Natural killer cell treated with Interleukin-12 subunit alpha and Interleukin-12 subunit beta and Interleukin-15 and Interleukin-18, amount 100 ng/mL, for 72 hours (primary cell): ENCODE results near the gene ZRANB1. TPM values are rescaled to one million over a fixed set of nuclear protein-coding genes. Genes with fewer than 3 reads are reported as not detected.
A peak's percentile ranks its signal among the peaks of the same experiment; 100 is the strongest.
"Not testable (repeated sequence)": the region's sequence is repeated elsewhere in the genome, so short reads cannot be mapped to it uniquely, and the experiment has no call there.

Source experiments
- ATAC-seq, 2 donors: fragments of 150-1000 bp; cut with Tn5 transposase in 1 of 2; sonication (Bioruptor Pico), chemical (Tn5 transposase) in 1 of 2; 2 replicates each; pipeline ENCODE4 v1.10.0; 2021
- DNase-seq: peaks from one replicate; pipeline ENCODE4 v3.0.0; 2022; ENCODE audit warnings: low spot score
- H3K27ac Mint-ChIP-seq, 2 donors: 1 replicate in 1 of 2; 2 replicates in 1 of 2; pipeline ENCODE4 v1.8.0; 2022; ENCODE audit warnings: mixed read lengths in 2 of 2, mild to moderate bottlenecking in 1 of 2, moderate library complexity in 1 of 2
- H3K27me3 Mint-ChIP-seq, 2 donors: 1 replicate in 1 of 2; 2 replicates in 1 of 2; pipeline ENCODE4 v1.8.0; 2022; ENCODE audit warnings: mixed read lengths in 2 of 2
- H3K36me3 Mint-ChIP-seq: one replicate; pipeline ENCODE4 v1.8.0; 2022; ENCODE audit warnings: mixed read lengths
- H3K4me1 Mint-ChIP-seq, 2 donors: 1 replicate in 1 of 2; 2 replicates in 1 of 2; pipeline ENCODE4 v1.8.0; 2022; ENCODE audit warnings: low read depth in 2 of 2, mixed read lengths in 2 of 2, mild to moderate bottlenecking in 1 of 2
- H3K4me3 Mint-ChIP-seq: one replicate; pipeline ENCODE4 v1.8.0; 2022; ENCODE audit warnings: mixed read lengths
- H3K9me3 Mint-ChIP-seq: 2 replicates; pipeline ENCODE4 v1.8.0; 2022; ENCODE audit warnings: mixed read lengths
- total RNA-seq, 2 donors: library from RNA; stranded (reverse); gene quantifications; one replicate each; pipeline ENCODE4 v1.2.3, GENCODE V29; 2022

The ZRANB1 gene
- total RNA-seq, 2 donors from 2014 or later, result 13.0 to 16.6 TPM

DNA sequence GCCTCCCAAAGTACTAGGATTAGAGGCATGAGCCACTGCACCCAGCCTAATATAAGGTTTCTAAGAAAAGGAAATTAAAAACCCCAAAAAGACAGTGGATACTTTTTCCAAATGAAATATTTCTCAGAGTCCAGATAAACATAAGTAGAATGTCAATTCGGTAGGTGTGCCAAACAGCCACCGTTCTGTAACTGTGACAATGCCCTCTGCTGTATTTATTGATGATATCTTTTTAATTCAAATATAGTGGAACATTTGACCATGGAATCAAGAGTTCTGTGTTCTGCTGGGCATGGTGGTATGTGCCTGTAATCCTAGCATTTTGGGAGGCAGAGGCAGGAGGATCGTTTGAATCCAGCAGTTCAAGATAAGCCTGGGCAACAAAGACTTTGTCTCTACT lies 28.8 kb upstream of the ZRANB1 start:
- Mint-ChIP-seq H3K36me3 (no peaks in the 10 kb centered on the region), H3K9me3 (no peaks in the 10 kb centered on the region), H3K27ac (no peak overlapping the region), H3K4me1 (peaks cover 15 to 20% of the 10 kb centered on the region in 2 donors), H3K27me3 (peaks cover 15 to 22% of the 10 kb centered on the region in 2 donors), H3K4me3 (no peak overlapping the region)
- ATAC-seq (no peak), DNase-seq (no peak)

DNA sequence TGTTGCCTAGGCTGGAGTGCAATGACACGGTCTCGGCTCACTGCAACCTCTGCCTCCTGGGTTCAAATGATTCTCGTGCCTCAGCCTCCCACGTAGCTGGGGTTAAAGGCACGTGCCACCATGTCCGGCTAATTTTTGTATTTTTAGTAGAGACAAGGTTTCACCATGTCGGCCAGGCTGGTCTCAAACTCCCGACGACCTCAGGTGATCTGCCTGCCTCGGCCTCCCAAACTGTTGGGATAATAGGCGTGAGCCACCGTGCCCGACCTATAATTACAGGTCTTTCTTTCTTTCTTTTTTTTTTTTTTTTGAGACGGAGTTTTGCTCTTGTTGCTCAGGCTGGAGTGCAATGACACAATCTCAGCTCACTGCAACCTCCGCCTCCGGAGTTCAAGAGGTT lies 27.5 kb upstream of the ZRANB1 start:
- not testable (repeated sequence) for DNase-seq, H3K27ac Mint-ChIP-seq, H3K4me3 Mint-ChIP-seq, H3K36me3 Mint-ChIP-seq, H3K9me3 Mint-ChIP-seq, ATAC-seq
- peaks cover 15 to 22% of the 10 kb centered on the region in 2 donors for H3K27me3 Mint-ChIP-seq
- peaks cover 23 to 29% of the 10 kb centered on the region in 2 donors for H3K4me1 Mint-ChIP-seq

DNA sequence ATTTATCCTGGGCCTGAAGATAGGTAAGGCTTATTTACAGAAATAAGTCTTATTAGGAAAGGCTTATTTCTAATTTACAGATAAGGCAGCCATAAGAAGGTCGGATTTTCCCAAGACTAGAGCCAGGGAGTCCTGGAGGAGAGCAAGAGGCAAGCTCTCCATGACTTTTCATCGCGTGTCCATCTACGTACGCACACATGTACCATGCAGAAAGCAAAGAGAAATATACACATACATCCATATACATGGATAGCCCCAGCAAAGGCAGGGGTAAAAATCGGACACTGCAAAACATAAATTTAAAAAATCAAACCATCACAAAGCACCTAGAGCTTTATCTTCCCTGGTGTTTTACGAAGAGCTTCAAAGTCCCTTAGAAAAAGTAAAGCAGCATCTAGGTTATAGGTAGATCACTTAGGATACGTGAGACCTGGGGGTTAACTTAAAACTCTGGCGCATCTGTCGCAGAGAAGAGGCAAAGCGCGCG lies 25.8 kb upstream of the ZRANB1 start:
- Mint-ChIP-seq H3K4me3 (peak overlapping the region; percentile 92), H3K27ac (peak overlapping the region; percentile 88 to 94), H3K36me3 (no peaks in the 10 kb centered on the region), H3K27me3 (peaks cover 13 to 18% of the 10 kb centered on the region in 2 donors), H3K4me1 (peaks cover 33 to 38% of the 10 kb centered on the region in 2 donors), H3K9me3 (no peaks in the 10 kb centered on the region)
- no peak for ATAC-seq
- no peak for DNase-seq

DNA sequence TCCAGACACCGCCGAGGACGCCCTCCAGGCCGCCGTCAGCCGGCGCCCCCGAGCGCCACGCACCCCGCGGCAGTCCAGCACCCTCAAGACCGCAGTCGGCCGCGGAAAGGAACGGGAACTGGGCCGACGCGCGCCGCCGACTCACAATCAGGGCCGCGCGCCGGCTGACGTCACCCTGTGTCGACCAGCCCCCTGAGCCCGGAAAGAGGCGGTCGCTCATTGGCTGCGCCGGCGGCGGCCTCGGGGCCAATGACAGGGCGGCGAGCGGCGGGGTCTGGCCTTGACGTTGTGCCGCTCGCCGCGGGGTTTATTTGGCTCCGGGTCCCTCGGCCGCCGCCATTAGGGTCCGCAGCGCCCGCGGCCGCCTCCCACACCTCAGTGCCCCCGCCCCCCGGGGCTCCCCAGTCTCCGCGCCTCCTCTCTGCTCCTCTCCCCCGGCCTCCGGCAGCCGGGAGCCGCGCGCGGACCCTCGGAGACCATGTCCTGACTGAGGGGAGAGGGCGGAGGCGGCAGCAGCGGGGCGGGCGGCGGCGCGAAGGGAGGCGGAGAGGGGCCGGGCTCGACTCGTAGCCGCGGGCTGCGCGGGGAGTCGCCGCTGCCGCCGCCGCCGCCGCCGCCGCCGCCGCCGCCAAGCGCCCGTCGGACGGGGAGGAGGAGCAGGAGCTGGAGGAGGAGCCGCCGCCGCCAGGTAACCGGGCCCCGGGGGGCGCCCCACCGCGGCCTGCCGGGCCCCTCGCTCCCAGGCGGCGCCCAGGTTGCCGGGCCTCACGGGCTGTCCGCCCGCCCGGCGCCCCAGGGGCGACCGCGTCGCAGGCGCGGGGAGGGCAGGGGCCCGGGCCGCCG lies 25.1 kb upstream of the ZRANB1 start:
- Mint-ChIP-seq H3K4me1 (peaks cover 27 to 33% of the 10 kb centered on the region in 2 donors), H3K27me3 (peaks cover 6 to 11% of the 10 kb centered on the region in 2 donors), H3K4me3 (peak overlapping the region; percentile 92), H3K27ac (peak overlapping the region; percentile 88 to 94), H3K36me3 (no peaks in the 10 kb centered on the region), H3K9me3 (no peaks in the 10 kb centered on the region)
- ATAC-seq (peak; percentile 98 to 99), DNase-seq (peak; percentile 97)

DNA sequence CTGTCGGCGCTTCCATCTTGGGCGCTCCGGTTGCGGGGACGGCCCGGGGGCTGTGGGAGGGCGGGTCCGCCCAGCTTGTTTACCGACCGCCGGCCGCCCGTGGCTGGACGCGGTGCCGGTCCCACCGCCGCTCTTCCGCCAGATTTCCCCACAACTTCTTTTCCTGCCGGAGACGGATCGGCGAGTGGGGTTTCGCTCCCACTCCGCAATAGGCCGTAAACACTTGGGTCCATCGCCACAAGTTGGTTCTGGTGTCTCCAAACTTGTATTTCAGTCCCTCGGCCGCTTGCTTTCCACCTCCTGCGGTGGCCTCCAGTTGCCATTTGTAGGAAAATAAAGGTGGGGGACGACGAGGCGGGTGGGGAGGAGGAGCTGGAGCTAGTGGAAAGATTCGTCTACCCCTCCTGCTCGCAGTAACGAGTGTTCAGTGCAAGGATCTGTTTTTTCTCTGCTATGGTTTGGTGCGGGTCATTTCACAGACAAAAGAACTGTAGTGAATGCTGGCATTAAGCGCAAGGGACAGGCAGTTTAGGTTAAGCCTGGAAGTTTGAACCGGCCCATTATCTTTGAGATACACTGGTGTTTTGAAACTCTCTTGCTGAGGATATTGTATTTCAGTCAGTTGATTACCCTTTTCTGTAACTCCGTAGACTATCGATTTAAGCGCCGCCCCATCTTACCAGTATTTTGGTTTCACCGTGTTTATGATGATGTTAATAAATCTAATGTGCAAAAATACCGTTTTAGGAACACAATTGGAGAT lies 24.3 kb upstream of the ZRANB1 start:
- Mint-ChIP-seq H3K27ac (peak overlapping the region; percentile 85 to 92), H3K9me3 (no peaks in the 10 kb centered on the region), H3K4me1 (peaks cover 27 to 29% of the 10 kb centered on the region in 2 donors), H3K4me3 (peak overlapping the region; percentile 91), H3K27me3 (peaks cover 2 to 3% of the 10 kb centered on the region in 2 donors), H3K36me3 (no peaks in the 10 kb centered on the region)
- DNase-seq (no peak), ATAC-seq (no peak)

DNA sequence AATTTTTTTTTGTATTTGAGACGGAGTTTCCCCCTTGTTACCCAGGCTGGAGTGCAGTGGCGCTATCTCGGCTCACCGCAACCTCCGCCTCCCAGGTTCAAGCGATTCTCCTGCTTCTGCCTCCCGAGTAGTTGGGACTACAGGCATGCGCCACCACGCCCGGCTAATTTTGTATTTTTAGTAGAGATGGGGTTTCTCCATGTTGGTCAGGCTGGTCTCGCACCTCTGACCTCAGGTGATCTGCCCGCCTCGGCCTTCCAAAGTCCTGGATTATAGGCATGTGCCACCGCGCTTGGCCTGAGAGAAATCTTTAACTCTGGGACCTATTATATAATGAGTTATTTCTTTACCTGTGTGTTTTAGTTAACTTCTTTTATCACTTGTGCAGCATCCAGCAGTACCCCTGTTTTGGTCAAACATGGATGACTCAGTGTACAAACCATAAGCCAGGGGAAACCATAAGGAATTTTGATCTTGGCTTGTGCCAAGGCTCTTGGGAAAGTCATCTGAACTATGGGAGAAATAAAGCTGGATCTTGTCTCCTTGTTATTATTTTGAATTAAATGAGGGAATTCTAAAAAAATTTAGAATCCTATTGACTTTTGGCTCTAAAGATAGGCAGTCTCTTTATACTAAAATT lies 23.6 kb upstream of the ZRANB1 start:
- H3K4me3 Mint-ChIP-seq, result peak overlapping the region; percentile 91
- DNase-seq, result no peak
- no peaks in the 10 kb centered on the region for H3K9me3 Mint-ChIP-seq
- no peaks in the 10 kb centered on the region for H3K27me3 Mint-ChIP-seq
- H3K36me3 Mint-ChIP-seq, result no peaks in the 10 kb centered on the region
- no peak for ATAC-seq
- peak overlapping the region; percentile 85 to 92 for H3K27ac Mint-ChIP-seq
- peaks cover 27 to 29% of the 10 kb centered on the region in 2 donors for H3K4me1 Mint-ChIP-seq

DNA sequence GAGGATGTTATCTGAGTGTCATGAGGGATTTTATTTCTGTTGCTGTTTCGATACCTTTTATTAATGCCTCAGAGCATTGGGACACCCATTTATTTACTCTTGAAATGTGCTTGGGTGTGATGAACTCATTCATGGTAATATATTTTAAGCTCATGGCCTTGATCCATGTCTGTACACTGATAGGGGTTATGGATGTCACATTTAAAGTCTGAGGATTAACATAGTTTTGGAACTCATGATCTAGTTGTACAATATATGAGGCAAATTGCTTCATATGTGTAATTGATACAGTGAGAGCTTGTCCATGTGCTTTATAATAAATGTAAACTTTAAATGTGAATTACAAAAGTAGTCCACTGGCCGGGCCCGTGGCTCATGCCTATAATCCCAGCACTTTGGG lies 23.0 kb upstream of the ZRANB1 start:
- no peaks in the 10 kb centered on the region for H3K9me3 Mint-ChIP-seq
- DNase-seq (no peak), ATAC-seq (no peak)
- H3K4me3 Mint-ChIP-seq, result peak overlapping the region; percentile 91
- no peaks in the 10 kb centered on the region for H3K36me3 Mint-ChIP-seq
- H3K27ac Mint-ChIP-seq, result peak overlapping the region; percentile 85 to 92
- H3K27me3 Mint-ChIP-seq, result no peaks in the 10 kb centered on the region
- H3K4me1 Mint-ChIP-seq, result peaks cover 27 to 29% of the 10 kb centered on the region in 2 donors

DNA sequence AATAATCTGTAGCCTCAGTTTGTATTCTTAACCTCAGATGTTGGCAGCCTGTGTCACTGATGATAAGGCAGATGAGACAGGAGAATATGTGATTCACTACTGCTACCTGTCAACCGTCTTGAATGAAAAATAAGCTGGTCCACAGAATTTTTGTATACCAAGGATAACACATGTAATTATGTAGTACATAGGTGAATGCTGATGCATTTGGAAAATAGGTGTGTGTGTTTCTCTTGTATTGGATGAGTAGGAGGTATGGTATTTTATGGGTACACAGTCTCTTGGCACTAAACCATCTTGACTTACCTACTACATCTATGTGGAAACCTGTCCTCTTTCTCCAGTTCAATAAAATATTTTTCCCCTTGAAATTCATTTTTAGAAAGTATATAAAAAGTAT lies 20.7 kb upstream of the ZRANB1 start:
- Mint-ChIP-seq H3K27ac (no peak overlapping the region), H3K4me1 (peaks cover 36 to 38% of the 10 kb centered on the region in 2 donors), H3K4me3 (no peak overlapping the region), H3K36me3 (no peaks in the 10 kb centered on the region), H3K27me3 (no peaks in the 10 kb centered on the region), H3K9me3 (no peaks in the 10 kb centered on the region)
- DNase-seq (no peak), ATAC-seq (no peak)

DNA sequence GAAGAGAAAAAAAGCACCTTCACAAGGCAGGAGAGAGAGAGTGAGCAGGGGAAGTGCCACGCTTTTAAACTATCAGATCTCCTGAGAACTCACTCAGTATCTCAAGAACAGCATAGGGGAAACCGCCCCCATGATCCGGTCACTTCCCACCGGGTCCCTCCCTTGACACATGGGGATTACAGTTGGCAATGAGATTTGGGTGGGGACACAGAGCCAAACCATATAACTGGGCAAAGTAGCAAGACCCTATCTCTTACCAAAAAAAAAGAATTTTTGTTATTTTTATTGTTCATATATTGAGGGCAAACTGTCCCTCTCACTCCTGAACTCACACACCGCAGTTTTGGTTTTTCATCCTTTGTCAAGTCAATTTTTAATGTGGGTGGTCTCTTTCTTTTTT lies 18.2 kb upstream of the ZRANB1 start:
- ATAC-seq, result no peak
- H3K4me1 Mint-ChIP-seq, result peaks cover 28 to 29% of the 10 kb centered on the region in 2 donors
- no peaks in the 10 kb centered on the region for H3K27me3 Mint-ChIP-seq

DNA sequence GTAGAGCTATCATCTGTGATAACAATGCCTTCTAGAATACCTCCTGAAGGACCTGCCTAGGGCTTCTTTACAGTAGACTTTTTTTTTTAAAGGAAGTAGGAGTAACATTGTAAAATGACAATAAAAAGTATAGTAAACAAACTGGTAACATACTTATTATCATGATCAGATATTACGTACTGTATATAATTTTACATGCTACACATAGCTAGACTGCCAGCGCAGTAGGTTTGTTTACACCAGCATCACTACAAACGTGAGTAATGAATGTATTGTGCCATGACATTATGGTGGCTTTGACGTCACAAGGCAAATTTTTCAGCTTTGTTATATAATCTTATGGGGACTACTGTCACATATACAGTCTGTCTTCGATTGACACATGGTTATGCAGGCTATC lies 15.4 kb upstream of the ZRANB1 start:
- Mint-ChIP-seq H3K36me3 (no peaks in the 10 kb centered on the region), H3K9me3 (no peaks in the 10 kb centered on the region), H3K27ac (no peak overlapping the region), H3K27me3 (no peaks in the 10 kb centered on the region), H3K4me1 (peaks cover 18 to 19% of the 10 kb centered on the region in 2 donors), H3K4me3 (no peak overlapping the region)
- DNase-seq (no peak), ATAC-seq (no peak)

More for the DNA sequence above, 18.2 kb upstream of the ZRANB1 start:
- H3K9me3 Mint-ChIP-seq, result no peaks in the 10 kb centered on the region
- no peak overlapping the region for H3K27ac Mint-ChIP-seq
- no peak overlapping the region for H3K4me3 Mint-ChIP-seq
- no peaks in the 10 kb centered on the region for H3K36me3 Mint-ChIP-seq
- no peak for DNase-seq

DNA sequence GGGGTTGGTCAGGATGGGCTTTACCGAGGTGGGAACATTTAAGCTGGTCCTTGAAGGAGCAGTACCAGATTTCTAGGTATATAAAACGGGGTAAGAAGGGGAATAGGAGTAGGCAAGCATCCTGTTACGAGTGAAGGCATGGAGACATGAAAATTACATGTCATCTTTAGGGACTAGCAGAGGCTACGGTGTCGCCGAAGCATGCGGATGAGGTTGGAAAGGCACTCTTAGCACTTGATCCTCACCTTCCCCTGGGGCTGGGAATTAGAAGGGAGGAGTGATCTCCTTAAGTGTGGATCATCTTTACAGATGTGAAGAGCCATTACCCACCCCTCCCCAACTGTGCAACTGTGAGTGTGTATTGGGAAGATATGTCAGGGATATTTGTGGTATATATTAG lies 13.8 kb upstream of the ZRANB1 start:
- no peaks in the 10 kb centered on the region for H3K27me3 Mint-ChIP-seq

DNA sequence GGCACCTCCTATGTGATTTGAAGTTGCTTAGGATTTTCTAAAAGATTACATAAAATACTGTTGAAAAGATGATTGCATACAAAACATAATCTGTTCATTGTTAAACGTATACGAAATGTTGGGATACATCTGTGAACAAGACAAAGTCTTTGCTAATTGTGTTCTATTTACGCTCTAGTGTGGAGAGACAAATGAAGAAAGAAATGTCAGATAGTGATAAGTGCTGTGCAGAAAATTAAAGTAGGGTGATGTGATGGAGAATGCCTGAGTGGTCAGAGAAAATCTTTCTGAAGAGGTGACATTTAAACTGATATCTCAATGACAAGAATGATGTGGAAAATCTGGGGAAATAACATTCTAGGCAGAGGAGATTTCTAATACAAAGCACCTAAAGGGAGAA lies 13.4 kb upstream of the ZRANB1 start:
- DNase-seq (no peak), ATAC-seq (no peak)
- Mint-ChIP-seq H3K9me3 (peaks cover 4% of the 10 kb centered on the region), H3K27me3 (no peaks in the 10 kb centered on the region), H3K36me3 (no peaks in the 10 kb centered on the region), H3K4me3 (no peak overlapping the region), H3K4me1 (peaks cover 20 to 24% of the 10 kb centered on the region in 2 donors), H3K27ac (no peak overlapping the region)

More for the DNA sequence above, 13.8 kb upstream of the ZRANB1 start:
- ATAC-seq, result no peak
- Mint-ChIP-seq H3K27ac (no peak overlapping the region), H3K9me3 (peaks cover 4% of the 10 kb centered on the region), H3K36me3 (no peaks in the 10 kb centered on the region), H3K4me1 (peaks cover 18 to 22% of the 10 kb centered on the region in 2 donors), H3K4me3 (no peak overlapping the region)
- no peak for DNase-seq

DNA sequence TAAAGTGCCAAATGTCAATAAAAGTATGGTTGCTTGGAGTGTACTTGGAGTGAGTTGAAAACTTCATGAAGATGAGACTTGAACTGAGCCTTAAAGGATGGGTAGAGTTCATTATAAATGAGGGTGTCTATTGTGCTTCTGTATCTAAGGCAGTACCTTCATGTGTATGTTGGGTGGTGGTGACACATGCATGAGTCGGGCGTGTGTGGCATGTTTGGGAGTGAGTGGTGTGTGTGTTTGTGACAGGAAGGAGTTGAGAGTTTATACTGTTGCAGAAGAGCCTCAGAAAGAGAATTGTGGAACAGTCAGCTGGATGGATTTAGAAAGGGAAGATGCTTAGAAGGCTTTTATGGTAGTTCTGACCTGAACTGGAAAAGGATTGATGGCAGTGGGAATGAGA lies 6.0 kb upstream of the ZRANB1 start:
- no peak for DNase-seq
- peak overlapping the region; percentile 4 for H3K4me3 Mint-ChIP-seq
- no peaks in the 10 kb centered on the region for H3K36me3 Mint-ChIP-seq
- ATAC-seq, result peak in 1 of 2 donors; percentile 63
- H3K27me3 Mint-ChIP-seq, result no peaks in the 10 kb centered on the region
- no peak overlapping the region for H3K27ac Mint-ChIP-seq
- peaks cover 4% of the 10 kb centered on the region for H3K9me3 Mint-ChIP-seq
- peaks cover 28 to 37% of the 10 kb centered on the region in 2 donors for H3K4me1 Mint-ChIP-seq
